Measurements from ENCODE around the gene CACHD1.

Gene CACHD1

GRCh38 chr1:64525116-64525686, 55.3 kb downstream of the CACHD1 start:
- DNase-seq: no peak

DNA sequence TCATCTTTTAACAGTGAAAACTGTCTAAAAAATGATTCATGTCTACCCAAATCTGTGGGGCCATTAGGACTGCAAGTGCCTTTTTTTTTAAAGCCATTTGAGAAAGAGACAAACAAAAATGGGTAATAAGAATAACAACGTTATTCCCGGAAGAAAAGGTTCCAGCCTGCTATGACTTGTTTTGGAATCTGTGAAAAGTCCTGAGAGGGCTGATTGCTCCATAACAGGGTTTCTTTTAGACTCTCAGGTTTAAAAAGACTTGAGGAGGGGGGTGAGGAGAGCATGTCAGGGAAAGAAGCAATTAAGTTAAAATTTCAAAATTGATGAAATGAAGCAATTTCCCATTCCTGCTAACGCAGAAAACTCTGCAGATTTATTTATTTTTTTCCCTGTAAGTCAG, 56.4 kb downstream of the CACHD1 start:
- no peak for DNase-seq

- DNase-seq: no peak
Measured at GRCh38 chr1:64527165-64527564, 57.2 kb downstream of the CACHD1 start.

DNA sequence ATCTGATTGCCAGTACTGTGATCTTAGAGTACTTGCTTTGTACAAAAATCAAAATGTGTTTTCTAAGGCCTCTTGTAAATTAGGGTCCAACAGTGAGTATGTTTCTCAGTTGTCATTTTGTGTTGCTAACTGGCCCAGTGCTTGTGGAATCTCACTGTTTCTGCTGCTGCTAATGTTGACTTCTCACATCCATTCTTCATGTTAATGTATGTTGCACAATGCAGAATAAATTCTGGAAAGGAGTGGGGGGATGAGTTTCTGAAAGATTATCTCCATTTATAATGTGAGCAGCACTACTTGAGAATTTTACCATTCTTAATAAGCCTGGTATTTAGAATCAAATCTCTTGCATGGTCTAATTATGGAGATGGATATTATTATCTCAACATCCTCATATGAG, 57.9 kb downstream of the CACHD1 start:
- DNase-seq: no peak

- no peak for DNase-seq
Measured at GRCh38 chr1:64530969-64531692, 61.2 kb downstream of the CACHD1 start.

DNA sequence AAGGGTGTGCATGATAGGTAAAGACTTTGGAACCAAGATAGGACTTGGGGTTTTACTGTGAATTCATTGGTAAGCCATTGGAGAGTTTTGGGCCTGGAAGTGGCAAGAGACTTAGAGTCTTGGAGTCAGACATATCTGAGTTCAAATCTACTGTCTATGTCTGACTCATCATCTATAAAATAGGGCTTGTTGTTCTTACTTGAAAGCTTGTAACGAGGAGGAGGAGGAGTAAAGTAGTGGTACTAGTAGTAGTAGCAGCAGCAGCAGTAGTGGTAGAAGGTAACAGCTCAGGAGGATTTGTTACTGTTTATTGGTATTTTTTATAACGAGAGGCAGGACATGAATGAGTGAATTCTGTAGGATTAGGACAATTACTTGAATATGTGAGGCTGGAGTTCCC, 62.7 kb downstream of the CACHD1 start:
- DNase-seq: no peak

DNA sequence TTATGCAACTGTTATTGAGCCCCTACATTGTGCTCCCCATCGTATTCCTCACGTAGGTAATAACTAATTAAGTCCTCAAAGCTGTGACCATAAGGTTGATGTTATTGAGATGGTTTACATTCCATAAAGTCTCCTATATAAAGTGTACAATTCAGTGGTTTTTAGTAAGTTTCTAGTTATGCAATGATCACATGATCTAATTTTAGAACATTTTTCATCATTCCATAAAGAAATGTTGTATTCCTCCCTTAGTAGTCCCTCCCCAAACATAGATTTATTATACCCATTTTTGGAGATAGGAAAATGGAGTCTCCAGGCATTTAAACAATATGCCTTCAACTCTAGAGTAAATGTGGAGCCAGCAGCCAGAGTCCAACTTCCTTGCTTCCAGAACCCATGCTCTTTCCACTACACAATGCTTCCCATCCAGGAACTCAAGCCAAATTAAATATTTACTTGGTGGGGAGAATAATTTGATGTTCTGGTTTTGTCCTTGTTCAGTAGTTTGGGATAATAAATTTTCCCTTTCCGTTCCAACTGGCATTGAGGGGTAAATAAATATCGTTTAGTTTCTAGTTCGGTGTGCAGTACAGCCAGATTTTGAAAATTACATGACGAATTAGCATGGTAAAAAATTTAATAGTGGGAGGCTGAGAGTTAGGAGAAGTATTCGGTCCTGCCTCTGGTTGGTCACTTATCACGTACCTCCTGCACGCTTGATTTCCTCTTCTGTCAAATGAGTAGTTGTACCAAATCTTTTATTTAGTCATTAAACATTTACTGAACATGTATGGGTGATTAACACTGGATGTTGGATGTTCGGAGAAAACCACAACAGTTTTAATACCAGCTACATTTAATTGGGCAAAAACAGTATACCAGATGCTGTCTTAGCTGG, 66.3 kb downstream of the CACHD1 start:
- no peak for DNase-seq

GRCh38 chr1:64536836-64537490, 67.0 kb downstream of the CACHD1 start:
- DNase-seq: no peak

- no peak for DNase-seq
Measured at GRCh38 chr1:64537942-64538341, 68.0 kb downstream of the CACHD1 start.

GRCh38 chr1:64538389-64538788, 68.5 kb downstream of the CACHD1 start:
- DNase-seq: no peak

- DNase-seq: no peak
Measured at GRCh38 chr1:64539289-64539688, 69.4 kb downstream of the CACHD1 start.

GRCh38 chr1:64539781-64540218, 69.9 kb downstream of the CACHD1 start:
- DNase-seq: no peak

- DNase-seq: no peak
Measured at GRCh38 chr1:64540265-64540791, 70.4 kb downstream of the CACHD1 start.

DNA sequence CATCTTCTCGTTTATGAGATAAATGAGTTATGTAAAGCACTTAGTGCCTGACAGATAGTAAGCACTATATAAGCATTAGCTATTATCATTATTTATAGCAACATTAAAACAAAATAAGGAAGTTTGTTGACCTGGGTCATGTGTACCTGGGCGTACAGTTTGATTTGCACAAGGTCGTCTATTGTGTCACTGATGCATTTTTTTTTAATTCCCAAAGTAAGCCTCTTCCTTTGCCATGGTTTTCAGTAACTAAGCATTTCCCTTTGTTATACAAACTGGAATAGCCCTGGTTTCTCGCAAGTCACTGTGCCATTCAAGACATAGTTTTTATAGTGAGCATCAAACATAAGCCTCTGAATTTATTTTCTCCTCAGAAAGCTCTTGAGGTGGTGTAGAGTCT, 72.2 kb downstream of the CACHD1 start:
- DNase-seq: no peak

DNA sequence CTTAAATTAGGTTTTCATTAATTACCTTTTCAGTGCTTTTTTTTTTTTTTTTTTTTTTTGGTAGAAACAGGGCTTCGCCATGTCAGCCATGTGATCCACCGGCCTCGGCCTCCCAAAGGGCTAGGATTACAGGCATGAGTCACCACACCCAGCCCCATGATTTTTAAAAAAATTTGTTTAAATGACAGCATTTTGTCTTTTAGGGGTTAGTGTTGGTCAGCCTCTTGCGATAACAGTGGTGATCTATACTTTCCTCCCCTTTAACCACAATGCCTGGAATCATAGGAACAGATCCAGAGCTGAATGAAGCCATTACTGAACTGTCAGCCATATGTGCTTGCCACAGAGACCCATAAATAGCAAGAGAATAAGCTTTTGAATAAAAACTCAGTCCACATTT, 73.9 kb downstream of the CACHD1 start:
- DNase-seq: no peak

GRCh38 chr1:64545118-64545843, 75.4 kb downstream of the CACHD1 start:
- DNase-seq: peak; percentile 37

DNA sequence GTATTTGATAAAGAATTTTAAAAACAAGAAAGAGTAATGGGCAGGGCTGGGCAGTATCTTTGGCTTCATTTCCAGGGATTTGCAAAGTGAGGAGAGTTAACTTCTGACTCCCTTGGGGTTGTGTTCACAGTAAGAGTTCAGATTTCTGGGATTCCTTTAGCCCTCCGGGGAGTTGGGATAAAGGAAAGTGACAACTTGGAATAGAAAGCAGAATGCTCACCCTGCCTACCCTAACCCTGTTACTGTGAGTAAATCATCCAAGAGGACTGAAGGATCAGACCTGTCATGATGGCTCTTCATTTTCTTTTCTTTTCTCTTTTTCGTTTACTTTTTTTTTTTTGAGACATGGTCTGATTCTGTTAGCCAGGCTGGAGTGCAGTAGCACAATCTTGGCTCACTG, 76.1 kb downstream of the CACHD1 start:
- DNase-seq: no peak

DNA sequence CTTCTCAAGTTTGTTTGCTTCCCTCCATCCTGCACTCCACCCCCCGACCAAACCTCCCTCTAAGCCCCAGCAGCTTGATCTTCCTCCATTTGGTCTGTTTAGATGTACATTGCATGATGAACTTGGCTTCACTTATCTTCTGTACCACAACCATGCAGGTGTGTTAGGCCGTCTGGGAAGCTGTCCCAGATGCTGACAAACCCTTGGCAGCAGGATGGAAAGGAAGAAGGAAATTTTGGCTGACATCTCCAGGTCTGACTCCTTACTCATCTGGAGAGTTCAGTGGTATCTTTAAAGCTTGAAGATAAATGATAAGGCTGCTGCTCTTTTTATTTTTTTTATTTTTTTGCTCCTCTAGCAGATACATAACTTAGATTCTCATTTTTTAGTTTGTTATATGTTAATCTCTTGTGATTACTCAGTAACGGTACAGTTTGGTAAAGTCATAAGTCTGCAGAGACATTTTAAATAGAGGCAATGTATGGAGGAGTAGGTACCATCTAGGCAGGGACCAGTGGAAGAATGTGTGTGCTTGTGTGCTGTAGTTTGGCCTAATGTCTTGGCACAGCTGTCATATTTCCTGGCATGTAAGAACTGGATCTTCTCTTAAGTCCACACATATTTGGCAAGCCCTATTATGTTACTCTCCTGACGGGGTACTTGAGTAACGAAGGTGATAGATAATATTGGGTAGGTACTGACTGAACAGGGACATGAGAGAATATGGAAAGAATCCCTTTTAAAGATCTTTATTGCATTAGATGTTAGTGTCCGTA, 79.7 kb downstream of the CACHD1 start:
- DNase-seq: no peak

- DNase-seq: peak; percentile 11
Measured at GRCh38 chr1:64550510-64550909, 80.6 kb downstream of the CACHD1 start.

- DNase-seq: no peak
Measured at GRCh38 chr1:64550946-64551605, 81.1 kb downstream of the CACHD1 start.

DNA sequence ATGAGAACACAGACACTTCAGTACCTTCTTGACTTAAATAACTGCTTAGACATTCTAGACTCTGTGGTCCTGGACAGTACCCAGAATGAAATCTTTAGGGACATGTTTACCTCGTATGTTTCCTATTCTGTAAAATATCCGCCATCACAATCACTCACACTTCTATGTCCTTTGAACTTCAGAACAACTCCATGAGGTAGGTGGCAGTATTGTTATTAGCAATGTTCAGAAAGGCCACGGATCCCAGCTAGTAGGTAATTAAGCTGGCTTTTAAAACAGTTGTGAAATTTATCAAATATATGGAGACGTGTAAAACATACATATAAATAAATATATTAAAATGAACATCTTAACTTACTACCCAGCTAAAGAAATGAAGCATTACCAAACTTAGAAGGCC, 83.4 kb downstream of the CACHD1 start:
- DNase-seq: no peak

Measured in CD4-positive, alpha-beta T cell treated with Interleukin-17A for 1 hour (primary cell).